ENCODE data around the gene IFT172.

DNA sequence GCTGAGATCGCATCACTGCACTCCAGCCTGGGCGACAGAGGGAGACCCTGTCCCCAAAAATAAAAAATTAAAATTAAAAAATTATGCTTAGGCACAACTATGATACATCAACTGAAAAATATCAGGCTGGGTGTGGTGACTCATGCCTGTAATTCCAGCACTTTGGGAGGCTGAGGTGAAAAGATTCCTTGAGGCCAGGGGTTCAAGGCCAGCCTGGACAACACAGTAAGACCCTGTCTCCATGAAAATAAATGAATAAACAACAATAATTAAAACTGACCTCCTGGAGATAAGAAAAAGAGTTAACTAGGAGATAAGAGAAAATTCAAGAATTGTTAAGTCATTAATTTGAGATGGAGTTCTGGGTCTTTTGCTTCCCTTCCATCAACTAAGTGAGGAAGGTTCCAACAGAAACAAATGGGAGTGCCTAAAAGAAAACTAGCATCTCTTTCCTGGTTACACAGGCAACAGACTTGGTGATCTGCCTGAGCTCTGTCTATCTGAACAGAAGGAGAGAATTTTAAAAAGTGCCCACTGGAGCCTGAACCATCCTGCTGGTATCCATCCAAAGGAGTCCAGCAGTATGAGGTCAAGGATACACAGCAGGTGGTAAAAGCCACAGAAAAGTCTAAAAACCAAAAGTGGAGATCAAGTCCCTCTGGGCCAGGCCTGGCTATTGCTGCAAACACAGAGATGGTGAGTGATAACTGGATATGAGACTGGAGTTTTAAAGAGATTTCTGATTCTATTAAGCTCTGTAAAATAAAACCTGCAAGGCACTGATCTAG is 89.0 kb downstream of the IFT172 start:
- TF ChIP-seq, protein P1, sequence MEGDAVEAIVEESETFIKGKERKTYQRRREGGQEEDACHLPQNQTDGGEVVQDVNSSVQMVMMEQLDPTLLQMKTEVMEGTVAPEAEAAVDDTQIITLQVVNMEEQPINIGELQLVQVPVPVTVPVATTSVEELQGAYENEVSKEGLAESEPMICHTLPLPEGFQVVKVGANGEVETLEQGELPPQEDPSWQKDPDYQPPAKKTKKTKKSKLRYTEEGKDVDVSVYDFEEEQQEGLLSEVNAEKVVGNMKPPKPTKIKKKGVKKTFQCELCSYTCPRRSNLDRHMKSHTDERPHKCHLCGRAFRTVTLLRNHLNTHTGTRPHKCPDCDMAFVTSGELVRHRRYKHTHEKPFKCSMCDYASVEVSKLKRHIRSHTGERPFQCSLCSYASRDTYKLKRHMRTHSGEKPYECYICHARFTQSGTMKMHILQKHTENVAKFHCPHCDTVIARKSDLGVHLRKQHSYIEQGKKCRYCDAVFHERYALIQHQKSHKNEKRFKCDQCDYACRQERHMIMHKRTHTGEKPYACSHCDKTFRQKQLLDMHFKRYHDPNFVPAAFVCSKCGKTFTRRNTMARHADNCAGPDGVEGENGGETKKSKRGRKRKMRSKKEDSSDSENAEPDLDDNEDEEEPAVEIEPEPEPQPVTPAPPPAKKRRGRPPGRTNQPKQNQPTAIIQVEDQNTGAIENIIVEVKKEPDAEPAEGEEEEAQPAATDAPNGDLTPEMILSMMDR (IDR thresholded peaks at IDR 0.05): no peak
- no peak for TF ChIP-seq POLR2AphosphoS5 (IDR thresholded peaks at IDR 0.05; ENCODE audit: insufficient read depth in 1 of 2, low read depth in 1 of 2)
- TF ChIP-seq POLR2A (IDR thresholded peaks at IDR 0.05): no peak
